Measurements from ENCODE around the gene ICA1L. TPM values are rescaled to one million over a fixed set of nuclear protein-coding genes. Genes with fewer than 3 reads are reported as not detected.
"Not testable (repeated sequence)": the region's sequence is repeated elsewhere in the genome, so short reads cannot be mapped to it uniquely, and the experiment has no call there.

The ICA1L gene
- total RNA-seq (2014; rRNA removed; shearing (Covaris generic)): 4.1 and 5.7 TPM in 2 replicates

DNA sequence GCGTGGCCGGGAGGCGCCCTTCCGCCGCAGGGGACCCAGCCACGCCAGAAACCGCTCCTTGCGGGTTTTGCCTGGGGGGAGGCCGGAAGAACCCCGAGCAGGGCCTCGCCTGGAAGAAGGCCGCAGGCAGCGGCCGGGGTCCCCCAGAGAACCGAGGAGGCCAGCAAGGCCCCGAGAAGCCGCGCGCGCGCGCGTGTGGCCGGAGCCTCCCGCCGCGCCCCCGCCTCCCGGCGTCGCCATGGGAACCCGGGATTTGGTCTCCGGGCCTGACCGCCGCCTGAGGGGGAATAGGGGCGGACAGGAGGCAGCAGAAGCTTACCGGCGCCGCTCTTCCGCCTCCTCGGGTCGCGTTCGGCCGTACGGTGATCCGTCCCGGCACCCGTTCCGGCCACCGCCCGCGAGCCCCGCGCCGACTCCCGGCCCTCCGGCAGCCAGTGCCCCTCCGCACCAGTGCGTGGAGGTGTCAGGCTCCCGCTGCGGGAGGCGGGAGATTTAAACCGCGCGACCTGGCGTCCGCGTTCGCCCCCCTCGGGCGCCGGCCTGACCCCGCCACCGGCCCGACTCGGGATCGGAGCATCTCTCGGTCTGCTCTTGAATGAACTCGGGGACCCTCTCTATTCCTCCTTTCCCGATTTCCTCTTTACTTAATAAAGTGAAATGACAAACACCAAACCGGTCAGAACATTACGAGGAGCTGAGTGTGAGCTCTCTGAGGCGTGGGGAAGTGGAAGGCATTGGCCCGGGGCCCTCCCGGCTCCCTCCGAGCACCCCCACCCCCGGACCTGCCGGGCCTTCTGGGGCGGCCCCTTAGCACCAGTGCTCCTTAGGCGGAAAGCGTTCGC, at the start of gene ICA1L:
Gene ICA1L (minus strand): TSS at position 467 of the 842 bp plus-strand sequence. CDS start 42,757 bp downstream, outside the sequence.
- DNase-seq (ENCODE audit: low spot score): peak; percentile 24

DNA sequence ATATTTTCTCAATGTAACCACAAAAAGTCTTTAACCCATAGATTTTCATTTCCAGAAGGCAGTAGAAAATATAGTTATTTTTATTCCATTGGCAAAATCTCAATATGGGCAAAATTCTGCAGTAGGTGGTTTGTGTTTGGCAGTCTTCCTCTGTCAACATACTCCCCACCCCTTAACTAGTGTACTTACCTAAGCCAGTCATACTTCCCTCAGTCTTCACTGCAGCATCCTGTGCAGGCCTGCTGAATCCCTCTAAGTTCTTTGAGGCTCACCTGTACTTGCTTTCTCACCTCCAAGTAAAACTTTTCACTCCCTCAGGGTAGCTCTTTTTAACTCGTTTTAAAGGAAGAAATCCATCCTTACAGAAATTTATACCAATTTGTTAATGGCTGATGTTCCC, 47.3 kb upstream of the ICA1L start:
- DNase-seq (ENCODE audit: low spot score): no peak

- DNase-seq (ENCODE audit: low spot score): not testable (repeated sequence)
These were observed 41.0 kb upstream of the ICA1L start for GRCh38 chr2:202912342-202913201.

DNA sequence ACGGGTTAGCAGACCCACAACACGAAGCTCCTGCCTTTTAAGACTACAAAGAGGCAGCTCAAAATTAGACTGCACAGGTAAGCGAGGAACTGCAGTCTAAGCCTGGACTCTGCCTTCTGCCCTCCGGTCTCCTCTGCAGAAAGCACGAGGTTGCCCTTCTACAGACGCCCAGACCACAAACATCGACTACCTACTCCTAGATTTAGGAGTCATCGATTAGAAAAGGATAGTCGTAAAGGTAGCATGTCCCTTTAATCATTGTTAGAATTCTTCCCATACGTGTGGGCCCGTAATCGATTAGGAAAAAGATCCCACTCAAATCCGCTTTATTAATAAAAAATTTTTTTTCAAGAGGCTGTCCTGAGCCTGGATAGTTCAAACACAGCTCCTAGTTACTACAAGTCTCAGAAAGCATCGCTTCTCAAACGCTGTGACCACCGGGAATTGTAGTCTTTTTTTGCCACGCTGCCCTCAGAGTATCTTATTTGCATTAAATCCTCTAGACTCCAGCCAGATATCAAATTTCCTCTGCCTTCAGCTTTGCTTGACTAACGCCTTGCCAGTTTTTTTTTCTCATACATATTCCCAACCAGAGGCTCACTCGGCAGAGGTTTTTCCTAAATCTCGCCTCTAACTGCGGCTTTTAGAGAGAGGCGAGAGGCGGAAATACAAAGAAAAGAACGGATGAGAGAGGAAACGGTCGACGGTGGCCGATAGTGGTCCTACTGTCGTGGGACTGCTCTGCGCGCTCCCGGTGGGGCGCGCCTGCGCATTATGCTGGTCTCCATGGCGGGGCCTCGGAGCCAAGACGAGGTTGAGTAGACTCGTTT, 40.2 kb upstream of the ICA1L start, which contains the start of the genes CARF and WDR12:
Gene CARF (plus strand): TSS at position 764 of the 830 bp plus-strand sequence. CDS start 29,628 bp downstream, outside the sequence.
Gene WDR12 (minus strand): TSS at position 162 of the 830 bp plus-strand sequence. CDS start 197 bp downstream, outside the sequence.
- DNase-seq (ENCODE audit: low spot score): peak; percentile 90

GRCh38 chr2:202911203-202911511, 39.6 kb upstream of the ICA1L start:
- no peak for DNase-seq (ENCODE audit: low spot score)

GRCh38 chr2:202910698-202911097, 39.1 kb upstream of the ICA1L start:
- no peak for DNase-seq (ENCODE audit: low spot score)

- DNase-seq (ENCODE audit: low spot score): not testable (repeated sequence)
These were observed 38.7 kb upstream of the ICA1L start for GRCh38 chr2:202910250-202910649.

DNA sequence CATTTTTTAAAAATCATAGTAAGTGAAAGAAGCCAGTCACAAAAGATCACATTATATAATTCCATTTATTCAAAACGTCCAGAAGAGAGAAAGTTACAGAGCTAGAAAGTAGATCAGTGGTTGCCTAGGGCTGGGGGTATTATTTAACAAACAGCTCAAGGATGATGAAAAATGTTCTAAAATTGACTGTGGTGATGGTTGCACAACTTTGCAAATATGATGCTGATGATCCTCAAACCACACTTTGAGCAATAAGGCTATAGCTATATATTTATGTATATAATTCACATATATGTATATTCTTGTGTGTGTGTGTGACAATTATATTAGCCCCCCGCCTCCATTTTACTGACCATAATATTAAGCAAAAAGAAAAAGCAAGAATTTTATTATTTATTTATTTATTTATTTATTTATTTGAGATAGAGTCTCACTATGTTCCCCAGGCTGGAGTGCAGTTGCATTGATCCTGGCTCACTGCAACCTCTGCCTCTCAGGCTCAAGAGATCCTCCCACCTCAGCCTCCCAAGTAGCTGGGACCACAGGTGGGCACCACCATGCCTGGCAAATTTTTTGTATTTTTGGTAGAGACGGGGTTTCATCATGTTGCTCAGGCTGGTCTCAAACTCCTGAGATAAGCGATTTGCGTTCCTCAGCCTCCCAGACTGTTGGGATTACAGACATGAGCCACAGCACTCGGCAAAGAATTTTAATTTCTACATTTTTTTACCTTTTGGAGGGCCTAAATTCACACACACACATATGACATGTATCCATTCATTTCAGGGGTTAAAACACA, 38.0 kb upstream of the ICA1L start:
- DNase-seq (ENCODE audit: low spot score): no peak

- DNase-seq (ENCODE audit: low spot score): no peak
These were observed 36.6 kb upstream of the ICA1L start for GRCh38 chr2:202908186-202908585.

GRCh38 chr2:202905507-202905906, 33.9 kb upstream of the ICA1L start:
- not testable (repeated sequence) for DNase-seq (ENCODE audit: low spot score)

- DNase-seq (ENCODE audit: low spot score): no peak
These were observed 13.6 kb upstream of the ICA1L start for GRCh38 chr2:202885190-202885589.

GRCh38 chr2:202883987-202884675, 12.6 kb upstream of the ICA1L start:
- no peak for DNase-seq (ENCODE audit: low spot score)

- no peak for DNase-seq (ENCODE audit: low spot score)
These were observed 10.0 kb upstream of the ICA1L start for GRCh38 chr2:202881570-202881969.

- DNase-seq (ENCODE audit: low spot score): no peak
These were observed 6.1 kb upstream of the ICA1L start for GRCh38 chr2:202877699-202878098.

DNA sequence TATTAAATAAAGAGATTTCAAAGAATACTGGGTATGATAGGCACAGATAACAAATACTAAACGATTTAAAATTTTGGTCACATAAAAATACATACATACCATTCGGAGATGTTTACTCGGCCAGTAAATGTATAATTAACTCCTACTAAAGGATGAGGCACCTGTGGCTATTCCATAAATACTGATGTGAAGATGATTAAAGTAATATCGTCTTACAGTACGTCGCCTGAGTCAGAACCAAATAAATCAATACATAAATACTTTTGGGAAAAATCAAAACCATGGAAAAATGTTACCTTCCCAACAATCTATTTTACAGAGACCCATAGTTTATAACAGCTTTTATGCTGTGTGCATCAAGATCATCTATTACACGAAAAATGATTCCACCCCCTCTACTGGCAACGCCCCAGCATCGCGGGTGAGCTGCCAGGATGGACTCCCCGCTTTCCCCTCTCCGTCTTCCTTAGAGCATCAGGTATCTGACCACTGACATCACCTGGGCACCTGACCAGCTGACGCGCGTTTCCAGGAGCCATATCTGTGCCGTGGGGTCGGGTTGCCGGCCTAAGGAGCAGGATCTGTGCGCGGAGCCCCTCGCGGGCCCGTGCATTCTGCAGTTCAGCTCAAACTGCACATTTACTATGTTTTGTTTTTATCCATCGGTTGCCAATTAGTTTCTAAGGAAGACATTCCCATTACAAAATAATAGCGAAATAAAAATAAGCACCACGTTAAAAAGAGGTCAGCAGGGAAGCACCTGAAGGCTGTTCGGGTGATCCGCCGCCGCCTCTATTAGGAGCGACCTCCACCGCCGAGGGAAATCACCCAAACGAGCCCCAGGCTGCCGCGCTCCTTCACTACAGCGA, 901 bp downstream of the ICA1L start:
- DNase-seq (ENCODE audit: low spot score): peak; percentile 64

GRCh38 chr2:202861987-202862386, 9.6 kb downstream of the ICA1L start:
- DNase-seq (ENCODE audit: low spot score): no peak

GRCh38 chr2:202858601-202859000, 13.0 kb downstream of the ICA1L start:
- no peak for DNase-seq (ENCODE audit: low spot score)

DNA sequence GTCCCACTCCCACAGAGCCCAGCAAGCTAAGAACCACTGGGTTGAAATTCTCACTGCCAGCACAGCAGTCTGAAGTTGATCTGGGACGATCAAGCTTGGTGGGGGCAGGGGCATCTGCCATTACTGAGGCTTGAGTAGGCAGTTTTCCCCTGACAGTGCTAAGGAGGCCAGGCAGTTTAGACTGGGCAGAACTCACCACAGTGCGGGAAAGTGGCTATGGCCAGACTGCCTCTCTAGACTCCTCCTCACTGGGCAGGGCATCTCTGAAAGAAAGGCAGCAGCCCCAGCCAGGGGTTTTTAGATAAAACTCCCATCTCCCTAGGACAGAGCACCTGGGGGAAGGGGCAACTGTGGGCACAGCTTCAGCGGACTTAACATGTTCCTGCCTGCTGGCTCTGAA, 22.2 kb downstream of the ICA1L start:
- not testable (repeated sequence) for DNase-seq (ENCODE audit: low spot score)

- DNase-seq (ENCODE audit: low spot score): no peak
These were observed 22.8 kb downstream of the ICA1L start for GRCh38 chr2:202848813-202849212.

Data from H4 (cell line).